GM23338 (cell line): Measurements from ENCODE around the gene ASAP2. TPM values are rescaled to one million over a fixed set of nuclear protein-coding genes. Genes with fewer than 3 reads are reported as not detected.

Experiments used
- ATAC-seq: fragments of 200-7000 bp; cut with Tn5 transposase; 3 replicates; pipeline ENCODE4 v1.9.1; 2020
- DNase-seq: peaks from one replicate; pipeline ENCODE4 v3.0.0-alpha.2; 2015; ENCODE audit warnings: low spot score
- H2AFZ ChIP-seq: fragments of 200-600 bp; sonication (generic); 2 replicates; pipeline ENCODE4 v1.8.0; 2016; ENCODE audit warnings: antibody characterized with exemption, mild to moderate bottlenecking, moderate library complexity
- H3F3A ChIP-seq: fragments of 200-600 bp; sonication (generic); replicated peaks from 2 replicates; pipeline ENCODE4 v1.8.0; 2017; ENCODE audit warnings: antibody characterized with exemption, mixed run types, low read depth
- H3K27ac ChIP-seq: fragments of 200-600 bp; sonication (generic); 2 replicates; pipeline ENCODE4 v1.6.1; 2016; ENCODE audit warnings: low read depth
- H3K27me3 ChIP-seq: fragments of 200-600 bp; sonication (generic); 2 replicates; pipeline ENCODE4 v1.8.0; 2016; ENCODE audit warnings: mild to moderate bottlenecking, mixed run types, moderate library complexity; ENCODE audit not compliant: insufficient read depth
- H3K36me3 ChIP-seq: fragments of 200-600 bp; sonication (generic); 2 replicates; pipeline ENCODE4 v1.8.0; 2016; ENCODE audit warnings: mild to moderate bottlenecking; ENCODE audit not compliant: insufficient read depth
- H3K4me1 ChIP-seq: fragments of 200-600 bp; sonication (generic); 2 replicates; pipeline ENCODE4 v1.8.0; 2016; ENCODE audit warnings: mild to moderate bottlenecking, moderate library complexity; ENCODE audit not compliant: insufficient read depth
- H3K4me2 ChIP-seq: fragments of 200-600 bp; sonication (generic); 2 replicates; pipeline ENCODE4 v1.7.1; 2017; ENCODE audit warnings: mixed run types
- H3K4me3 ChIP-seq: fragments of 200-600 bp; sonication (generic); 2 replicates; pipeline ENCODE4 v1.6.1; 2016; ENCODE audit warnings: mixed run types
- H3K79me2 ChIP-seq: fragments of 200-600 bp; sonication (generic); replicated peaks from 2 replicates; pipeline ENCODE4 v1.8.0; 2017; ENCODE audit warnings: mild to moderate bottlenecking; ENCODE audit not compliant: insufficient read depth
- H3K9me2 ChIP-seq: fragments of 200-600 bp; sonication (generic); 2 replicates; pipeline ENCODE4 v1.8.0; 2017; ENCODE audit not compliant: insufficient read depth
- H4K20me1 ChIP-seq: fragments of 200-600 bp; sonication (generic); replicated peaks from 2 replicates; pipeline ENCODE4 v1.8.0; 2017; ENCODE audit warnings: mild to moderate bottlenecking; ENCODE audit not compliant: insufficient read depth
- H3K27ac Mint-ChIP-seq: 2 replicates; pipeline ENCODE4 v1.8.0; 2020; ENCODE audit warnings: inconsistent platforms, mild to moderate bottlenecking, moderate library complexity, mixed read lengths
- H3K27me3 Mint-ChIP-seq: 3 replicates; pipeline ENCODE4 v1.8.0; 2022; ENCODE audit warnings: low read depth, mild to moderate bottlenecking, moderate library complexity, mixed read lengths, inconsistent platforms; ENCODE audit not compliant: insufficient read depth, poor library complexity
- H3K36me3 Mint-ChIP-seq: 3 replicates; pipeline ENCODE4 v1.8.0; 2021; ENCODE audit warnings: low read depth, mild to moderate bottlenecking, inconsistent platforms, moderate library complexity, mixed read lengths
- H3K4me1 Mint-ChIP-seq: 3 replicates; pipeline ENCODE4 v1.8.0; 2020; ENCODE audit warnings: mild to moderate bottlenecking, inconsistent platforms, mixed read lengths
- H3K4me3 Mint-ChIP-seq: 3 replicates; pipeline ENCODE4 v1.8.0; 2021; ENCODE audit warnings: moderate library complexity, mild to moderate bottlenecking, inconsistent platforms, mixed read lengths
- H3K9me3 Mint-ChIP-seq: 3 replicates; pipeline ENCODE4 v1.8.0; 2020; ENCODE audit warnings: moderate library complexity, mild to moderate bottlenecking, inconsistent platforms, mixed read lengths
- CREB1 ChIP-seq: fragments of 250-450 bp; sonication (Bioruptor Pico); IDR thresholded peaks from 2 replicates; pipeline ENCODE4 v1.5.0; 2020; ENCODE audit warnings: low read depth, mild to moderate bottlenecking, moderate library complexity
- EZH2 ChIP-seq: fragments of 200-600 bp; sonication (generic); IDR thresholded peaks from one replicate; pipeline ENCODE4 v1.8.0; 2017; ENCODE audit warnings: antibody characterized with exemption, mild to moderate bottlenecking, low read depth; ENCODE audit not compliant: unreplicated experiment
- EZH2phosphoT487 ChIP-seq: fragments of 200-600 bp; sonication (generic); IDR thresholded peaks from one replicate; pipeline ENCODE4 v1.8.1; 2018; ENCODE audit warnings: antibody characterized with exemption; ENCODE audit not compliant: unreplicated experiment
- JUNB ChIP-seq: IDR thresholded peaks from one replicate; pipeline ENCODE4 v1.6.1; 2016; ENCODE audit warnings: antibody characterized with exemption; ENCODE audit not compliant: unreplicated experiment
- NANOG ChIP-seq: IDR thresholded peaks from 2 replicates; pipeline ENCODE4 v1.6.1; 2016; ENCODE audit warnings: antibody characterized with exemption, borderline replicate concordance
- POLR2AphosphoS5 ChIP-seq: IDR thresholded peaks from 2 replicates; pipeline ENCODE4 v1.6.1; 2016; ENCODE audit warnings: antibody characterized with exemption, low read depth
- STAT1 ChIP-seq: IDR thresholded peaks from one replicate; pipeline ENCODE4 v1.6.1; 2016; ENCODE audit warnings: antibody characterized with exemption; ENCODE audit not compliant: unreplicated experiment
- ZNF114 ChIP-seq: fragments of 250-450 bp; sonication (Bioruptor Pico); IDR thresholded peaks from 2 replicates; pipeline ENCODE4 v1.5.0; 2020; ENCODE audit warnings: mild to moderate bottlenecking, moderate library complexity
- ZNF331 ChIP-seq: fragments of 250-450 bp; sonication (Bioruptor Pico); IDR thresholded peaks from 2 replicates; pipeline ENCODE4 v1.5.0; 2020; ENCODE audit warnings: low read depth, mild to moderate bottlenecking, moderate library complexity
- polyA plus RNA-seq: library from polyadenylated mRNA; unstranded; fragments of >200 nt; fragmentation: Nextera tagmentation; extraction: Ambion mirVana; gene quantifications from 2 replicates; pipeline ENCODE4 v1.2.1, GENCODE V29; 2016
- total RNA-seq: library from RNA; depleted of rRNA; stranded (reverse); fragments of >200 nt; shearing (Covaris generic); gene quantifications from 2 replicates; pipeline ENCODE4 v1.2.3, GENCODE V29; 2014
- TF ChIP-seq, protein P1 (sequence below), 2 experiments: fragments of 200-600 bp in 1 of 2; sonication (generic) in 1 of 2; conservative IDR thresholded peaks; 2 replicates each; pipeline versions ENCODE4 v1.5.1 to v1.6.1; 2016 to 2017; ENCODE audit warnings: antibody characterized with exemption in 2 of 2, low read depth in 2 of 2, mild to moderate bottlenecking in 2 of 2, moderate library complexity in 1 of 2
- TF ChIP-seq, protein P2 (sequence below): IDR thresholded peaks from 2 replicates; pipeline ENCODE4 v1.6.1; 2016; ENCODE audit warnings: antibody characterized with exemption
- TF ChIP-seq, protein P3 (sequence below): IDR thresholded peaks from one replicate; pipeline ENCODE4 v1.6.1; 2018; ENCODE audit warnings: antibody characterized with exemption; ENCODE audit not compliant: unreplicated experiment
- TF ChIP-seq, protein P4 (sequence below): fragments of 250-450 bp; sonication (Bioruptor Pico); IDR thresholded peaks from 2 replicates; pipeline ENCODE4 v1.5.0; 2020; ENCODE audit warnings: mild to moderate bottlenecking, moderate library complexity

Gene ASAP2
- total and polyA plus RNA-seq, 2 experiments from 2014 or later, result 2.6 to 15.6 TPM

DNA sequence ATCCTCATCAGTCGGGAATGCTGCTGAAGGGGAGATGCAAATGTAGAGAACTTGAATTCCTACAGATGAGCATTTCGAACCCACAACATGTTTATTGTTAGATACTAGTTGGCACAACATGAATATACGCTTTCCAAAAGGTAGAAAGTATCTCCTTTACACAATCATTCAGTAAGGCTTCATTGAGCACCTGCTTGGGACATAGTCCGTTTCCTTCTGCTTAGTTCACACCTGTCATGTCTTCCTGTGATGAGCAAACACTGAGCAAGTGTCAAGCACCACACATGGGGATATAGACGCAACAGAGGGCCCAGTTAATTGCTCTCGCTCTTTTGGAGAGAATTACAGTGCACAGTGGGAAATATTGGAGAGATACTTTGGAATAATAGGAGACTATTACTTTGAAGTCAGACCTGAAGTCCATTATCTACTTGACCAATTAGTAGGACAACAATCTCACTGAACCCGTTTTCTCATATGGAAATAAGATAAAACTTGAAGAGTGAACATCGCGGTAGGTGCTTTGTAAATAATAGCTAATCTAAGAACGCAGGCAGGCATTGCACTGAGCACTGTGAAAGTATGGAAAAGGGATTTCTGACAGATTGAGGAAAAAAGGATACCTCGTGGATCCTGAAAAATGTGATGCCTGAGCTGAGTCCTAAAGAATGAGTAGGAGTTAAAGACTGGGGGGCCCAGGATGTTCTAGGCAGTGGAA is 218.0 kb downstream of the ASAP2 start:
- 0 out of 2 replicates have a peak, but pooled peaks cover 3% of the 10 kb centered on the region for H3F3A ChIP-seq
- peak overlapping the region; percentile 97 for H3K4me2 ChIP-seq
- peak overlapping the region; percentile 93 for H3K4me3 ChIP-seq
- peaks cover 65% of the 10 kb centered on the region for H3K79me2 ChIP-seq
- H2AFZ ChIP-seq, result no peak overlapping the region; the same call in 1 of the 2 replicates
- ATAC-seq (no peak), DNase-seq (no peak)
- Mint-ChIP-seq H3K27me3 (peaks cover 15% of the 10 kb centered on the region), H3K4me1 (peaks cover 9% of the 10 kb centered on the region), H3K27ac (peak overlapping the region; percentile 94), H3K36me3 (peaks cover 4% of the 10 kb centered on the region; the same call in 2 of the 3 replicates), H3K4me3 (no peak overlapping the region), H3K9me3 (no peaks in the 10 kb centered on the region)
- H4K20me1 ChIP-seq, result peaks cover 19% of the 10 kb centered on the region
- H3K9me2 ChIP-seq, result no peaks in the 10 kb centered on the region
- H3K27me3 ChIP-seq, result no peaks in the 10 kb centered on the region
- peaks cover 7% of the 10 kb centered on the region for H3K4me1 ChIP-seq
- H3K36me3 ChIP-seq, result peaks cover 7% of the 10 kb centered on the region; the same call in 1 of the 2 replicates
- H3K27ac ChIP-seq, result peak overlapping the region; percentile 95; the same call in 1 of the 2 replicates
- TF ChIP-seq ZNF331 (CRISPR knock-in tag) (no peak), NANOG (no peak), JUNB (no peak), EZH2phosphoT487 (no peak), ZNF114 (CRISPR knock-in tag) (no peak), CREB1 (CRISPR knock-in tag) (no peak), STAT1 (no peak), POLR2AphosphoS5 (no peak), EZH2 (no peak)
- TF ChIP-seq, protein P1, sequence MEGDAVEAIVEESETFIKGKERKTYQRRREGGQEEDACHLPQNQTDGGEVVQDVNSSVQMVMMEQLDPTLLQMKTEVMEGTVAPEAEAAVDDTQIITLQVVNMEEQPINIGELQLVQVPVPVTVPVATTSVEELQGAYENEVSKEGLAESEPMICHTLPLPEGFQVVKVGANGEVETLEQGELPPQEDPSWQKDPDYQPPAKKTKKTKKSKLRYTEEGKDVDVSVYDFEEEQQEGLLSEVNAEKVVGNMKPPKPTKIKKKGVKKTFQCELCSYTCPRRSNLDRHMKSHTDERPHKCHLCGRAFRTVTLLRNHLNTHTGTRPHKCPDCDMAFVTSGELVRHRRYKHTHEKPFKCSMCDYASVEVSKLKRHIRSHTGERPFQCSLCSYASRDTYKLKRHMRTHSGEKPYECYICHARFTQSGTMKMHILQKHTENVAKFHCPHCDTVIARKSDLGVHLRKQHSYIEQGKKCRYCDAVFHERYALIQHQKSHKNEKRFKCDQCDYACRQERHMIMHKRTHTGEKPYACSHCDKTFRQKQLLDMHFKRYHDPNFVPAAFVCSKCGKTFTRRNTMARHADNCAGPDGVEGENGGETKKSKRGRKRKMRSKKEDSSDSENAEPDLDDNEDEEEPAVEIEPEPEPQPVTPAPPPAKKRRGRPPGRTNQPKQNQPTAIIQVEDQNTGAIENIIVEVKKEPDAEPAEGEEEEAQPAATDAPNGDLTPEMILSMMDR (conservative IDR thresholded peaks at IDR 0.05; ENCODE audit: low read depth in 2 of 2), result no peak
- TF ChIP-seq, protein P2, sequence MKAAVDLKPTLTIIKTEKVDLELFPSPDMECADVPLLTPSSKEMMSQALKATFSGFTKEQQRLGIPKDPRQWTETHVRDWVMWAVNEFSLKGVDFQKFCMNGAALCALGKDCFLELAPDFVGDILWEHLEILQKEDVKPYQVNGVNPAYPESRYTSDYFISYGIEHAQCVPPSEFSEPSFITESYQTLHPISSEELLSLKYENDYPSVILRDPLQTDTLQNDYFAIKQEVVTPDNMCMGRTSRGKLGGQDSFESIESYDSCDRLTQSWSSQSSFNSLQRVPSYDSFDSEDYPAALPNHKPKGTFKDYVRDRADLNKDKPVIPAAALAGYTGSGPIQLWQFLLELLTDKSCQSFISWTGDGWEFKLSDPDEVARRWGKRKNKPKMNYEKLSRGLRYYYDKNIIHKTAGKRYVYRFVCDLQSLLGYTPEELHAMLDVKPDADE, result no peak
- TF ChIP-seq, protein P3, sequence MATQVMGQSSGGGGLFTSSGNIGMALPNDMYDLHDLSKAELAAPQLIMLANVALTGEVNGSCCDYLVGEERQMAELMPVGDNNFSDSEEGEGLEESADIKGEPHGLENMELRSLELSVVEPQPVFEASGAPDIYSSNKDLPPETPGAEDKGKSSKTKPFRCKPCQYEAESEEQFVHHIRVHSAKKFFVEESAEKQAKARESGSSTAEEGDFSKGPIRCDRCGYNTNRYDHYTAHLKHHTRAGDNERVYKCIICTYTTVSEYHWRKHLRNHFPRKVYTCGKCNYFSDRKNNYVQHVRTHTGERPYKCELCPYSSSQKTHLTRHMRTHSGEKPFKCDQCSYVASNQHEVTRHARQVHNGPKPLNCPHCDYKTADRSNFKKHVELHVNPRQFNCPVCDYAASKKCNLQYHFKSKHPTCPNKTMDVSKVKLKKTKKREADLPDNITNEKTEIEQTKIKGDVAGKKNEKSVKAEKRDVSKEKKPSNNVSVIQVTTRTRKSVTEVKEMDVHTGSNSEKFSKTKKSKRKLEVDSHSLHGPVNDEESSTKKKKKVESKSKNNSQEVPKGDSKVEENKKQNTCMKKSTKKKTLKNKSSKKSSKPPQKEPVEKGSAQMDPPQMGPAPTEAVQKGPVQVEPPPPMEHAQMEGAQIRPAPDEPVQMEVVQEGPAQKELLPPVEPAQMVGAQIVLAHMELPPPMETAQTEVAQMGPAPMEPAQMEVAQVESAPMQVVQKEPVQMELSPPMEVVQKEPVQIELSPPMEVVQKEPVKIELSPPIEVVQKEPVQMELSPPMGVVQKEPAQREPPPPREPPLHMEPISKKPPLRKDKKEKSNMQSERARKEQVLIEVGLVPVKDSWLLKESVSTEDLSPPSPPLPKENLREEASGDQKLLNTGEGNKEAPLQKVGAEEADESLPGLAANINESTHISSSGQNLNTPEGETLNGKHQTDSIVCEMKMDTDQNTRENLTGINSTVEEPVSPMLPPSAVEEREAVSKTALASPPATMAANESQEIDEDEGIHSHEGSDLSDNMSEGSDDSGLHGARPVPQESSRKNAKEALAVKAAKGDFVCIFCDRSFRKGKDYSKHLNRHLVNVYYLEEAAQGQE, result no peak
- TF ChIP-seq, protein P4, sequence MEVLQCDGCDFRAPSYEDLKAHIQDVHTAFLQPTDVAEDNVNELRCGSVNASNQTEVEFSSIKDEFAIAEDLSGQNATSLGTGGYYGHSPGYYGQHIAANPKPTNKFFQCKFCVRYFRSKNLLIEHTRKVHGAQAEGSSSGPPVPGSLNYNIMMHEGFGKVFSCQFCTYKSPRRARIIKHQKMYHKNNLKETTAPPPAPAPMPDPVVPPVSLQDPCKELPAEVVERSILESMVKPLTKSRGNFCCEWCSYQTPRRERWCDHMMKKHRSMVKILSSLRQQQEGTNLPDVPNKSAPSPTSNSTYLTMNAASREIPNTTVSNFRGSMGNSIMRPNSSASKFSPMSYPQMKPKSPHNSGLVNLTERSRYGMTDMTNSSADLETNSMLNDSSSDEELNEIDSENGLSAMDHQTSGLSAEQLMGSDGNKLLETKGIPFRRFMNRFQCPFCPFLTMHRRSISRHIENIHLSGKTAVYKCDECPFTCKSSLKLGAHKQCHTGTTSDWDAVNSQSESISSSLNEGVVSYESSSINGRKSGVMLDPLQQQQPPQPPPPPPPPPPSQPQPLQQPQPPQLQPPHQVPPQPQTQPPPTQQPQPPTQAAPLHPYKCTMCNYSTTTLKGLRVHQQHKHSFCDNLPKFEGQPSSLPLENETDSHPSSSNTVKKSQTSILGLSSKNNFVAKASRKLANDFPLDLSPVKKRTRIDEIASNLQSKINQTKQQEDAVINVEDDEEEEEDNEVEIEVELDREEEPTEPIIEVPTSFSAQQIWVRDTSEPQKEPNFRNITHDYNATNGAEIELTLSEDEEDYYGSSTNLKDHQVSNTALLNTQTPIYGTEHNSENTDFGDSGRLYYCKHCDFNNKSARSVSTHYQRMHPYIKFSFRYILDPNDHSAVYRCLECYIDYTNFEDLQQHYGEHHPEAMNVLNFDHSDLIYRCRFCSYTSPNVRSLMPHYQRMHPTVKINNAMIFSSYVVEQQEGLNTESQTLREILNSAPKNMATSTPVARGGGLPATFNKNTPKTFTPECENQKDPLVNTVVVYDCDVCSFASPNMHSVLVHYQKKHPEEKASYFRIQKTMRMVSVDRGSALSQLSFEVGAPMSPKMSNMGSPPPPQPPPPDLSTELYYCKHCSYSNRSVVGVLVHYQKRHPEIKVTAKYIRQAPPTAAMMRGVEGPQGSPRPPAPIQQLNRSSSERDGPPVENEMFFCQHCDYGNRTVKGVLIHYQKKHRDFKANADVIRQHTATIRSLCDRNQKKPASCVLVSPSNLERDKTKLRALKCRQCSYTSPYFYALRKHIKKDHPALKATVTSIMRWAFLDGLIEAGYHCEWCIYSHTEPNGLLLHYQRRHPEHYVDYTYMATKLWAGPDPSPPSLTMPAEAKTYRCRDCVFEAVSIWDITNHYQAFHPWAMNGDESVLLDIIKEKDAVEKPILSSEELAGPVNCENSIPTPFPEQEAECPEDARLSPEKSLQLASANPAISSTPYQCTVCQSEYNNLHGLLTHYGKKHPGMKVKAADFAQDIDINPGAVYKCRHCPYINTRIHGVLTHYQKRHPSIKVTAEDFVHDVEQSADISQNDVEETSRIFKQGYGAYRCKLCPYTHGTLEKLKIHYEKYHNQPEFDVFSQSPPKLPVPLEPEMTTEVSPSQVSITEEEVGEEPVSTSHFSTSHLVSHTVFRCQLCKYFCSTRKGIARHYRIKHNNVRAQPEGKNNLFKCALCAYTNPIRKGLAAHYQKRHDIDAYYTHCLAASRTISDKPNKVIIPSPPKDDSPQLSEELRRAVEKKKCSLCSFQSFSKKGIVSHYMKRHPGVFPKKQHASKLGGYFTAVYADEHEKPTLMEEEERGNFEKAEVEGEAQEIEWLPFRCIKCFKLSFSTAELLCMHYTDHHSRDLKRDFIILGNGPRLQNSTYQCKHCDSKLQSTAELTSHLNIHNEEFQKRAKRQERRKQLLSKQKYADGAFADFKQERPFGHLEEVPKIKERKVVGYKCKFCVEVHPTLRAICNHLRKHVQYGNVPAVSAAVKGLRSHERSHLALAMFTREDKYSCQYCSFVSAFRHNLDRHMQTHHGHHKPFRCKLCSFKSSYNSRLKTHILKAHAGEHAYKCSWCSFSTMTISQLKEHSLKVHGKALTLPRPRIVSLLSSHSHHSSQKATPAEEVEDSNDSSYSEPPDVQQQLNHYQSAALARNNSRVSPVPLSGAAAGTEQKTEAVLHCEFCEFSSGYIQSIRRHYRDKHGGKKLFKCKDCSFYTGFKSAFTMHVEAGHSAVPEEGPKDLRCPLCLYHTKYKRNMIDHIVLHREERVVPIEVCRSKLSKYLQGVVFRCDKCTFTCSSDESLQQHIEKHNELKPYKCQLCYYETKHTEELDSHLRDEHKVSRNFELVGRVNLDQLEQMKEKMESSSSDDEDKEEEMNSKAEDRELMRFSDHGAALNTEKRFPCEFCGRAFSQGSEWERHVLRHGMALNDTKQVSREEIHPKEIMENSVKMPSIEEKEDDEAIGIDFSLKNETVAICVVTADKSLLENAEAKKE (CRISPR knock-in tag), result no peak
